Lower lobe of right lung (tissue), 2 donors: Measurements from ENCODE around the gene FTCD. TPM values are rescaled to one million over a fixed set of nuclear protein-coding genes. Genes with fewer than 3 reads are reported as not detected.
"Not testable (repeated sequence)": the region's sequence is repeated elsewhere in the genome, so short reads cannot be mapped to it uniquely, and the experiment has no call there.

Source experiments
- ATAC-seq, 2 donors: fragments of 200-7000 bp; cut with Tn5 transposase; one replicate each; pipeline ENCODE4 v1.9.1; 2020 to 2022; ENCODE audit warnings: mild to moderate bottlenecking in 2 of 2, moderate library complexity in 2 of 2
- DNase-seq: peaks from one replicate; pipeline ENCODE4 v3.0.0-alpha.2; 2020
- H3K27ac ChIP-seq: fragments of 200-600 bp; one replicate; pipeline ENCODE4 v1.8.0; 2022
- H3K27me3 ChIP-seq: fragments of 200-600 bp; one replicate; pipeline ENCODE4 v1.8.0; 2022; ENCODE audit warnings: low read depth
- H3K36me3 ChIP-seq: fragments of 200-600 bp; one replicate; pipeline ENCODE4 v1.8.0; 2022; ENCODE audit warnings: mild to moderate bottlenecking
- H3K4me1 ChIP-seq: fragments of 200-600 bp; one replicate; pipeline ENCODE4 v1.8.0; 2022
- H3K4me3 ChIP-seq: fragments of 200-600 bp; one replicate; pipeline ENCODE4 v1.8.0; 2022; ENCODE audit warnings: mild to moderate bottlenecking
- H3K9me3 ChIP-seq: fragments of 200-600 bp; one replicate; pipeline ENCODE4 v1.8.0; 2022
- intact Hi-C: fragments of 100-400 bp; cut with DNase I; formaldehyde crosslinking; loops from one replicate; pipeline ENCODE4 v1.11.0; 2022
- long read RNA-seq: library from polyadenylated mRNA; unstranded; transcript quantifications from one replicate; pipeline ENCODE4 v2.0.0, GENCODE V29; 2021
- total RNA-seq: library from RNA; stranded (reverse); fragmentation: NEBNext Ultra II Directional; extraction: Animal tissue kit (Norgen Biotek cat#: 25700); gene quantifications from one replicate; pipeline ENCODE4 v1.2.1, GENCODE V29; 2021
- TF ChIP-seq, protein P1 (sequence below): fragments of 200-600 bp; IDR thresholded peaks from one replicate; pipeline ENCODE4 v1.8.0; 2022; ENCODE audit warnings: antibody characterized with exemption, mild to moderate bottlenecking
- donor health status: DM: no; HTN: yes; CAD: no; lungs with severe emphysema.

FTCD gene
- total RNA-seq, result 1.5 TPM
- long read RNA-seq, partial matches to known transcripts, result 1 of 1 reads
- long read RNA-seq, other reads (novel, unspliced or antisense), result 0 of 1 reads

DNA sequence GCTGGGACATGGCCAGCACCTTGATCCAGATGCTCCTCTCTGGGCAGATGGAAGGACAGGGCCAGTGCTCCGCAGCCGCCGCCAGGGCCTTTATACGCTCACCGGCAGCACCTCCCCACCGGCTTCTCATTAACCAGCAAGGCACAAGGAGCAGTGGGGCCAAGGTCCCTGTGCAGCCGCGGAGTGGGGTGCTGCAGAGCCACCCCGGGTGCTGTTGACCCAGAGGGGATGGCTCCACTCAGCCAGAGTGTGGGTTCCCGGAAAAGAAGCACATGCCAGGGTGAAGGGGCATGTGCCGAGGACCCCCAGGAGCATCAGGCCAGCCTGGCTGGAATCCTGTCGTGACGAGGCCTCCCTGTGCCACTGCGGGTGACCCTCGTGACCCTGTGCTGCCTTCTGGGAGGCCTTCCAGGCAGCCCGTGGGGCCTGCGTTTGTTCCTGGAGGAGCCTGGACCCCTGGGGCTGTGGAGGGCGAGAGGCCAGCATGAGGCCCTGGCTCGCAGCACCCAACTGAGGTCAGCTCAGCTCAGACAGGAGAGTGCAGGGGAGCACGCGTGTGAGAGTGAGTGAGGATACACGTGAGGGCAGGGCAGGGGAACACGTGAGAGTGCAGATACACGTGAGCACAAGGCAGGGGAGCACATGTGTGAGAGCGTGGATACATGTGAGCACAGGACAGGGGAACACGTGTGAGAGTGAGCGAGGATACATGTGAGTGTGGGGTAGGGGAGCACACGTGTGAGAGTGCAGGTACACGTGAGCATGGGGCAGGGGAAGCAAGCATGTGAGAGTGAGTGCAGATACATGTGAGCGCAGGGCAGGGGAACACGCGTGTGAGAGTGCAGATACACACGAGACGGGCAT, at the start of gene FTCD:
Gene FTCD, minus strand, starts transcription at position 66 of the 864 bp plus-strand sequence. Its CDS starts 56 bp downstream, at position 10.
- DNase-seq (peak; percentile 41), ATAC-seq (no peak)
- Histone ChIP-seq H3K4me1 (peaks cover 11% of the 10 kb centered on the region), H3K4me3 (no peak within 1 kb of the TSS), H3K9me3 (no peaks in the 10 kb centered on the region), H3K36me3 (no peaks in the 10 kb centered on the region), H3K27ac (no peak within 1 kb of the TSS), H3K27me3 (no peaks in the 10 kb centered on the region)
- TF ChIP-seq, protein P1, sequence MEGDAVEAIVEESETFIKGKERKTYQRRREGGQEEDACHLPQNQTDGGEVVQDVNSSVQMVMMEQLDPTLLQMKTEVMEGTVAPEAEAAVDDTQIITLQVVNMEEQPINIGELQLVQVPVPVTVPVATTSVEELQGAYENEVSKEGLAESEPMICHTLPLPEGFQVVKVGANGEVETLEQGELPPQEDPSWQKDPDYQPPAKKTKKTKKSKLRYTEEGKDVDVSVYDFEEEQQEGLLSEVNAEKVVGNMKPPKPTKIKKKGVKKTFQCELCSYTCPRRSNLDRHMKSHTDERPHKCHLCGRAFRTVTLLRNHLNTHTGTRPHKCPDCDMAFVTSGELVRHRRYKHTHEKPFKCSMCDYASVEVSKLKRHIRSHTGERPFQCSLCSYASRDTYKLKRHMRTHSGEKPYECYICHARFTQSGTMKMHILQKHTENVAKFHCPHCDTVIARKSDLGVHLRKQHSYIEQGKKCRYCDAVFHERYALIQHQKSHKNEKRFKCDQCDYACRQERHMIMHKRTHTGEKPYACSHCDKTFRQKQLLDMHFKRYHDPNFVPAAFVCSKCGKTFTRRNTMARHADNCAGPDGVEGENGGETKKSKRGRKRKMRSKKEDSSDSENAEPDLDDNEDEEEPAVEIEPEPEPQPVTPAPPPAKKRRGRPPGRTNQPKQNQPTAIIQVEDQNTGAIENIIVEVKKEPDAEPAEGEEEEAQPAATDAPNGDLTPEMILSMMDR, result no peak
- intact Hi-C loops, result no loop called here

DNA sequence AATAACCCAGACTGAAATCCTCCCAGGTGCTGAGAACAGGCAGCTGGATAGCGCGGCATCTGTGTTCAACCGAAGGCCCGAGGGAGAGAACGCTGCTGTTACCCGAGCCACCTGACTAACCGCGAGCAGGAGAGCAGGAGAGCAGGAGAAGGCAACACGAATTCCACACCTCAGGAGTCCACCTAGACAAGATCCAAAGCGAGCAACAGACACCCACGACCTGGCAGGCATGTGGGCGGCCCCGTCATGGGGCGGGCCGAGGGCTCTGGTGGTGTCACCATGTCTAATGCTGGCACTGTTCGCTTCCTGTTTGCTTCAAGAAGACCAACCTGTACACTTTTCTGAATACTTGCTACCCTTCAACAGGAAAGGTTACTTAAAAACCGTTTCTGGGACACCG, 49.8 kb upstream of the FTCD start:
- no peaks in the 10 kb centered on the region for H3K4me1 ChIP-seq
- TF ChIP-seq, protein P1, result no peak
- no peak overlapping the region for H3K4me3 ChIP-seq

DNA sequence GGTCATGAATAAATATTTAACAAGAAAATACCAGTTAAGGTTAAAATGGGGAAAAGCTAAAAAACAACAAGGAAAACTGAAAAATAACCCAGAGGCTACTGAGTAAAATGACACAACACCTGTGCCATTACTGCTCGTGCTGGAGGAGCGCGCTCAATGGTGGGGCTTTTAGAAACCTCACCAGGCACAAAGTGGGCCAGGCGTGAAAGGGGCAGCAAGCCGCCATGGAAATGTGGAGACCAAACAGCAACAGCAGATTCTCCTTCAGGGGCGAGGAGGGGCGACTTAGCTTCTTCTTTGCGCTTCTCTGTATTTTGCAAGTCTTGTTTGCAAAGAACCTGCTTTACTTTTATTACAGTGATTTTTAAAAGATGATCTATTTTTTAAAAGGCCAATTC, 47.8 kb upstream of the FTCD start:
- Histone ChIP-seq H3K4me3 (no peak overlapping the region), H3K4me1 (no peaks in the 10 kb centered on the region), H3K9me3 (no peaks in the 10 kb centered on the region), H3K36me3 (peaks cover 75% of the 10 kb centered on the region), H3K27ac (peak overlapping the region; percentile 46), H3K27me3 (no peaks in the 10 kb centered on the region)
- intact Hi-C loops, result no loop called here
- no peak for ATAC-seq
- DNase-seq, result peak; percentile 4
- TF ChIP-seq, protein P1, result no peak

More for the DNA sequence above, 49.8 kb upstream of the FTCD start:
- peak; percentile 20 for DNase-seq
- intact Hi-C loops, result no loop called here
- H3K9me3 ChIP-seq, result no peaks in the 10 kb centered on the region
- ATAC-seq, result no peak
- no peaks in the 10 kb centered on the region for H3K27me3 ChIP-seq
- no peak overlapping the region for H3K27ac ChIP-seq
- H3K36me3 ChIP-seq, result peaks cover 83% of the 10 kb centered on the region

DNA sequence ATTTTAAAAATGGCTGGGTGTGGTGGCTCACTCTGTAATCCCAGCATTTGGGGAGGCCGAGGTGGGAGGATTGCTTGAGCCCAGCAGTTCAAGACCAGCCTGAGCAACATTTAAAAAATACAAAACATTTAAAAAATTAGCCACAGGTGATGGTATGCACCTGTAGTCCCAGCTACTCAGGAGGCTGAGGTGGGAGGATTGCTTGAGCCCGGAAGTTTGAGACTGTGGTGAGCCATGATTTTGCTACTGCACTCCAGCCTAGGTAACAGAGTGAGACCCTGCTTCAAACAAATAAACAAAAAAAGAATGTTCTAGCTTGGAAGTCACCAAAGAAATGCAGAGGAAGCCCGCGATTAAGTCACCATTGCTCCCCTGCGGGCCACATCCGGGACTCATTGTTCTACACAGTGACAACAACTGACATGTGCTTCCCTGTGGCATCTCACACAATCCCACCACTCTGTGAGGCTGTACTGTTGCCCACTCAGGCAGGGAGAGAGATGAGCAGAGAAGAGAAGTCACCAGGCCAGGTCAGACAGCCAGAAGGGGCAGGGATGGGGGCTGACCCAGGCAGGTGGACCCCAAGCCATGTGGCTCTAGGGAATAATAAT, 47.3 kb upstream of the FTCD start:
- TF ChIP-seq, protein P1, result no peak
- no peaks in the 10 kb centered on the region for H3K9me3 ChIP-seq
- H3K4me3 ChIP-seq, result no peak overlapping the region
- no peaks in the 10 kb centered on the region for H3K4me1 ChIP-seq
- ATAC-seq, result no peak
- intact Hi-C loops, result no loop called here
- peaks cover 76% of the 10 kb centered on the region for H3K36me3 ChIP-seq
- no peaks in the 10 kb centered on the region for H3K27me3 ChIP-seq
- DNase-seq, result peak; percentile 19
- H3K27ac ChIP-seq, result peak overlapping the region; percentile 73

GRCh38 chr21:46200877-46201803, 45.8 kb upstream of the FTCD start:
- H3K27ac ChIP-seq, H3K4me3 ChIP-seq, ATAC-seq, intact Hi-C loops, DNase-seq, H3K4me1 ChIP-seq, H3K9me3 ChIP-seq, H3K27me3 ChIP-seq: not testable (repeated sequence)
- H3K36me3 ChIP-seq, result peaks cover 76% of the 10 kb centered on the region
